ENCODE measurements around the gene PACSIN2.

The PACSIN2 gene

DNA sequence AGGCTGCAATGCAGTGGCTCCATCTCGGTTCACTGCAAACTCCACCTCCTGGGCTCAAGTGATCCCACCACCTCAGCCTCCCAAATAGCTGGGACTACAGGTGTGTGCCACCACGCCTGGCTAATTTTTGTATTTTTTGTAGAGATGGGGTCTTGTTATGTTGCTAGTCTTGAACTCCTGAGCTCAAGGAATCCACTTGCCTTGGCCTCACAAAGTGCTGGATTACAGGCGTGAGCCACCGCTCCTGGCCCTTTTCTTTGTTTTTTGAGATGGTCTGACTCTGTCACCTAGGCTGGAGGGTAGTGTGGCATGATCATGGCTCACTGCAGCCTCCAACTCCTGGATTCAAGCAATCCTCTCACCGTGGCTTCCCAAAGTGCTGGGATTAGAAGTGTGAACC lies 178.9 kb downstream of the PACSIN2 start:
- peaks cover 44 to 49% of the 10 kb centered on the region in 2 donors for H3K36me3 Mint-ChIP-seq

GRCh38 chr22:42834177-42834949 lies 180.6 kb downstream of the PACSIN2 start:
- ATAC-seq (replicated peaks) (no peak), DNase-seq (no peak)
- no peaks in the 10 kb centered on the region for H3K27me3 Mint-ChIP-seq
- H3K4me3 Mint-ChIP-seq: no peak overlapping the region
- H3K9me3 Mint-ChIP-seq: no peaks in the 10 kb centered on the region
- H3K27ac Mint-ChIP-seq: no peak overlapping the region
- peaks cover 2 to 8% of the 10 kb centered on the region in 2 donors for H3K4me1 Mint-ChIP-seq
- peaks cover 39 to 41% of the 10 kb centered on the region in 2 donors for H3K36me3 Mint-ChIP-seq

More for the DNA sequence above, 178.9 kb downstream of the PACSIN2 start:
- Mint-ChIP-seq H3K9me3 (no peaks in the 10 kb centered on the region), H3K4me3 (no peak overlapping the region), H3K27me3 (no peaks in the 10 kb centered on the region), H3K4me1 (peaks cover 5 to 13% of the 10 kb centered on the region in 2 donors), H3K27ac (no peak overlapping the region)
- no peak for DNase-seq
- no peak for ATAC-seq (replicated peaks)

DNA sequence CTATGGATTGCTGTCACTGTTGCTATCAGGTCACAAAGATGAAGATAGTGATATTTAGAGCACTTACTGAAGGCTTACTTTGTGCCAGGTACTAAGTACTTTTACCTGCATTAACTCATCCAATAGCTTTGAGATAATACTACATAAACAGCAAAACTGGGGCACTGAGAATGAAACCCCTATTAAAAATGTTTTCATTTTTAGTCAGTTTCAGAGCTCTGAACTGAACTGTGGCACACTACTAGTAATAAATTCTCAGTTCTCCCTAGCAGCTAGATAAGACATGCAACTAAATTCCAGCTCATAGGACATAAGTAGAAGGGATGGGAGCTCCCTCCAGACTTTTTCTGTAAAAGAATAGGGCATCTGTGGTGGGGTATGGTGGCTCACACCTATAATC lies 181.8 kb downstream of the PACSIN2 start:
- ATAC-seq (replicated peaks) (no peak), DNase-seq (no peak)
- Mint-ChIP-seq H3K4me3 (no peak overlapping the region), H3K27ac (no peak overlapping the region), H3K4me1 (peaks cover 2 to 8% of the 10 kb centered on the region in 2 donors), H3K9me3 (no peaks in the 10 kb centered on the region), H3K36me3 (peaks cover 39 to 43% of the 10 kb centered on the region in 2 donors), H3K27me3 (no peaks in the 10 kb centered on the region)

- ATAC-seq (replicated peaks) (no peak), DNase-seq (no peak)
- Mint-ChIP-seq H3K36me3 (peaks cover 37 to 43% of the 10 kb centered on the region in 2 donors), H3K4me3 (no peak overlapping the region), H3K9me3 (no peaks in the 10 kb centered on the region), H3K27ac (no peak overlapping the region), H3K27me3 (no peaks in the 10 kb centered on the region), H3K4me1 (peaks cover 2 to 8% of the 10 kb centered on the region in 2 donors)
These were observed 183.2 kb downstream of the PACSIN2 start for GRCh38 chr22:42831712-42832111.

DNA sequence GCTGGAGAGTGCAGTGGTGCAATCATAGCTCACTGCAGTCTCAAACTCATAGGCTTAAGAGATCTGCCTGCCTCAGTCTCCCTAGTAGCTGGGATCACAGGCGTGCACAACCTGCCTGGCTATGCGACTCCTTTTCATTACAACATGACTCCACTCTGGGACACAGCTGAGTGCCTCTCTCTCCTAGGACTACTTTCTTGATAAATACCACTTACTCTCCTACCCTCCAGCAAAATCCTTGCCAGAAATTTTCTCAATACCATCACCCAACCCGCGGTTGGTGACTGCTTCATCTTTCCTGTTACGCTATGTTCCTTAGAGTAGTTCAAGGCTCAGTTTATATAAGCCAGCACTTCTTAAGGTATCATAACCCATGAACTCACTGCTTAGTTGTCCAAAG lies 184.8 kb downstream of the PACSIN2 start:
- ATAC-seq (replicated peaks) (no peak), DNase-seq (no peak)
- H3K27ac Mint-ChIP-seq: no peak overlapping the region
- no peak overlapping the region for H3K4me3 Mint-ChIP-seq
- no peaks in the 10 kb centered on the region for H3K27me3 Mint-ChIP-seq
- peaks cover 2 to 8% of the 10 kb centered on the region in 2 donors for H3K4me1 Mint-ChIP-seq
- H3K9me3 Mint-ChIP-seq: no peaks in the 10 kb centered on the region
- H3K36me3 Mint-ChIP-seq: peaks cover 37 to 38% of the 10 kb centered on the region in 2 donors

- no peak overlapping the region for H3K27ac Mint-ChIP-seq
- no peaks in the 10 kb centered on the region for H3K27me3 Mint-ChIP-seq
- peaks cover 37% of the 10 kb centered on the region in 2 donors for H3K36me3 Mint-ChIP-seq
- ATAC-seq (replicated peaks) (no peak), DNase-seq (no peak)
- no peak overlapping the region for H3K4me3 Mint-ChIP-seq
- no peaks in the 10 kb centered on the region for H3K9me3 Mint-ChIP-seq
- H3K4me1 Mint-ChIP-seq: peaks cover under 1 to 3% of the 10 kb centered on the region in 2 donors
These were observed 185.6 kb downstream of the PACSIN2 start for GRCh38 chr22:42829302-42829701.

GRCh38 chr22:42825796-42826195 lies 189.2 kb downstream of the PACSIN2 start:
- H3K36me3 Mint-ChIP-seq: peaks cover 33 to 34% of the 10 kb centered on the region in 2 donors
- DNase-seq: no peak
- no peaks in the 10 kb centered on the region for H3K9me3 Mint-ChIP-seq
- H3K4me1 Mint-ChIP-seq: peaks cover 0 to 2% of the 10 kb centered on the region in 2 donors
- no peak overlapping the region for H3K4me3 Mint-ChIP-seq
- H3K27me3 Mint-ChIP-seq: no peaks in the 10 kb centered on the region
- no peak overlapping the region for H3K27ac Mint-ChIP-seq
- no peak for ATAC-seq (replicated peaks)

DNA sequence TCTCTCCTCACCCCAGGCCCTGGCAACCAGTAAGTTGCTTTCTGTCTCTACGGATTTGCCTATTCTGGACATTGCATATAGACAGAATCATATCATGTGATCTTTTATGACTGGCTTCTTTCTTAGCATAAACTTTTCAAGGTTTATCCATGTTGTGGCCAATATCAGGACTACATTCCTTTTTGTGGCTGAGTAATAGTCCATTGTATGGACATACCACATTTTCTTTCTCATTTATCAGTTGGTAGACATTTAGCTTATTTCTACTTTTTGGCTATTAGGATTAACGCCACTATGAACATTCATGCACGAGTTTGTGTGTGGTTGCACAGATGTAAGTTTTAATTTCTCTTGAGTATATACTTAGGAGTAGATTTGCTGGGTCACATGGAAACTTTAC lies 193.6 kb downstream of the PACSIN2 start:
- H3K36me3 Mint-ChIP-seq: peaks cover 32 to 33% of the 10 kb centered on the region in 2 donors
- H3K4me1 Mint-ChIP-seq: peaks cover 0 to 8% of the 10 kb centered on the region in 2 donors
- no peak overlapping the region for H3K27ac Mint-ChIP-seq
- DNase-seq (no peak), ATAC-seq (replicated peaks) (no peak)
- no peaks in the 10 kb centered on the region for H3K9me3 Mint-ChIP-seq
- H3K27me3 Mint-ChIP-seq: no peaks in the 10 kb centered on the region
- no peak overlapping the region for H3K4me3 Mint-ChIP-seq

DNA sequence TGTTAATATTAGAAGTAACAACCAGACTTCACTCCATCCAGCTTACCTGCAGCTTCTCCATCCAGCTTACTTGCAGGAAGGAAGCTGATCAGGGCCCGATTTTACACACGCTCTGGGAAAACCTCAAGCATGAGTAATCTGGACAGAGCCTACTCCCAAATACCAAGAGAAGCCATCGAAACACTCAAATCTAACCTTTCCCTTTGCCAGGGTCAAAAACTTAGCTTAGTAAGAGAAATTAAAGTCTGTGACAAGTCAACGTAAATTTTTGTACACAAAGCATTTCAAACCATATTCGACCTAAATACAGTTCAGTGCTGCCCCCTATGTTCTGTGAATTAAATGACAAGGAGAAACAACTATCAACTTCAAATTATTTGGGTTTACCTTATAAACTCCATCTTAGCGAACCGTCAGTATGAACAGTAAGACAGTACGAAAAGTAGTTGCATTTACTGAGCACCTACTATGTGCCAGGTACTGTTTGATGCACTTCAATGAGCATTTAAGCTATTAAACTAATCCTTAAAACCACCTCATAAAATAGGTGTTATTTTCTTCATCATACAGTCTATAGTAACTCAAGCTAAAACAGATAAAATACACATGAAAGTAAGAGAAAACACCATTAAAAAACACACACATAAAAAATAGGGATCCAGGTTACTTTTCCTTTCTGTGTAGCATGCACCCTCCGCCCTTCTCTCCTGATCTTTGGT lies 194.7 kb downstream of the PACSIN2 start:
- peaks cover 29 to 34% of the 10 kb centered on the region in 2 donors for H3K36me3 Mint-ChIP-seq
- no peak for DNase-seq
- peaks cover 0 to 8% of the 10 kb centered on the region in 2 donors for H3K4me1 Mint-ChIP-seq
- ATAC-seq (replicated peaks): no peak
- H3K27me3 Mint-ChIP-seq: no peaks in the 10 kb centered on the region
- H3K9me3 Mint-ChIP-seq: no peaks in the 10 kb centered on the region
- H3K4me3 Mint-ChIP-seq: no peak overlapping the region
- H3K27ac Mint-ChIP-seq: no peak overlapping the region

Measured in stimulated activated naive B cell treated with anti-CD40 and anti-IgM and Interleukin-4, amounts not matched to agents 10 μg/mL and 1 μg/mL and 100 μg/mL, for 72 hours (primary cell).